GM19043 (cell line): ENCODE measurements around the gene CYP46A1.

Source experiments
- ATAC-seq: cut with Tn5 transposase; IDR thresholded peaks from one replicate; pipeline ENCODE4 v1.9.1; 2021; ENCODE audit warnings: low read depth; ENCODE audit not compliant: unreplicated experiment

Gene CYP46A1

DNA sequence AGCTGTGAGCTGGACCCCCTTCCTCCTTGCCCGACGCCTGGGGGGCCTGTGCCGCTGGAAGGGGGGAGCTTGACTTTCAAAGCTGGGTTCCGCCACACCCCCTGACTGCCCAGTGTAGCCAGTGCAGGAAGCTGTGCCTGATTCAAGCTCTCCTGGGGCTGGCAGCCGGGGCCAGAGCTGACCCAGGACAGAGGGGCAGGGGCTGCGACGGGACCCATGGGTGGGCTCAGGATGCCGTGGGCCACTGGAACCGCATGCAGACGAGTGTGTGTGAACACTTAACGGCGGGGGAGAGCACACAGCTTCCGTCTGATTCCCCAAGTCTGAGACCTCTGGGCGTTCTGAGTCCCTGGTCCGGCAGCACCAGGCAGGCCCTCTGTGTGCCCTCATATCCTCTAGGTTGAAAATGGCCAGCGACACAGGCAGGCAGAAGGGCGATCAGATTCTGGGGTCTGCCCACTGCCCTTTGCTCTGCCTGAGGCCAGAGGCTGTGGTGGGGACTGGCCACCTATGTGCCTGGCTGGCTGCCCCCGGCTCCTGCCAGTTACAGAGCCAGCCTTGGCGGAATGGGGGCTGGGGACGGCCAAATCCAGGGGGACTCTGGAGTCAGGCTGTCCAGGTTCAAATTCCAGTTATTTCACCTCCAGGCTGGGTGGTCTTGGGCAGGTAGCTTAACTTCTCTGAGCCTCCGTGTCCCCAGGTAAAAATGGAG lies 54.0 kb downstream of the CYP46A1 start:
- no peak for ATAC-seq

DNA sequence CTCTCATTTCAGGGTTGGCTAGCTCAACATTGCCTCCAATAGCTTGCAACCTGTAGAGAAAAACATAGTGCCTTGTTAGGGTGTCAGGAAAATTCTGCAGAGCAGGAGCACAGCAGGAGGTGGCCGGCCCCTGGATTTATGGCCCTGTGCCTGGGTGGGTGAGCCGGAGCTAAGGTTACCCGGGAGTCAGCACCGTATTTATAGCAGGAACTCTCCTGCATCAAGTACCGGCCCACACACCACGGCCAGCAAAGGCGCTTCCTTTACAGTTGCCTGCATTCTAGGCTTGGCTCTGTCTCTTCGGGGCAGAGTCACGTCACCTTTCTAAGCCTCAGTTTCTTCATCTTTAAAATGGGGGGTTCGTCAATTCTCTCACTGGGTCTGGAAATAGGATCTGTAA lies 56.3 kb downstream of the CYP46A1 start:
- ATAC-seq = no peak

DNA sequence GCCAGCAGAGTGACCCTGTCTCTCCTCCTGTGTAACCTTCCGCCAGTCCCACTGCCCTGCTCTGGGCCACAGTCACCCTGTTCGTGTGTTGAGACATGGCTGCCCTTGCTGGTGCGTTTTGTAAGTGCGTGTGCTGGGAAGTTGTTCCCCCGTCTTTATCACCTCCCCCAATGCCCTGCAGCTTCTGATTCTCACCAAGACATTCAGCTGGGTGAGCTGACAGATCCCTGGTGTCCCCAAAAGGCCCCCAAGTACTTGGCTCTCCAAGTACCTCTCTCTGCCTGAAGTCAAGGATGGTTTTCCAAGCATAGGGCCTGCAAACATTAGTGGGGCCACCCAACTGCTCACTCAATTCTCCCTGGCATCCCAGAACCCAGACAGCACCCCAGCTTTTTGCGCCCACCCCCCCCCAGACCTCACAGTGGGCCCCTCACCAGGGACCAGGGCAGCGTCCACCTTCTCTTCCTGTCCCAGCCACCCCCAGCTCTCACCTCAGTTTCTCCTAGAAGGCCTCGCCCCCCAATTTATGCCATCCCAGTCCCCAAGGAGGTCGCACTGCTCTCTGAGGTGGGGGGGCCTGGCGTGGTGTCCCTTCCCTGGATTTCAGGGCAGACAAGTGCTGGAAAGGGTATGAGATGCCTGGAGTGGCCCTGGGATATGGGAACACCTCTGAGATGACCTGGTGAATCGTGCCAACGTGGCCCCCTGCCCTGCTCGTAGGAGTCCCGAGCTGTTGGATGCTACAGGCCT lies 57.3 kb downstream of the CYP46A1 start:
- ATAC-seq = no peak

DNA sequence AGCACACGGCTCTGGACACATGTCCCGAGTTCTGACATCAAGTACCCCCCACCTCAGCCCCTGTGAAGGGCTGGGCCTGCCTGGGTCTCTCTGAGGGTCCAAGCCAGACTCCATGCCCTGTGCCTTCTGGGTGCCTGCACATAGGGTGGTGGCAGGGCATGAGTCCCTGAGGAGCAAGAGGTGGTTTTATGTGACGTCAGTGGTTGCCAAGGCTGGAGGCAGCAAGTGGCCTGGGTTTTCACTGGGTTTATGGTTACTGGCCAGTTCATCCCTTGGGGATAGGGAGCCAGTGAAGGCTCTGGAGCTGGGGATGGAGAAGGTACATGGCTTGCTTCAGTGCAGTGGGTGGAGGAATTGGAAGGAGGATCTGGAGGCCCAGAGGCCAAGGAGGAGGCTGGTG lies 58.0 kb downstream of the CYP46A1 start:
- ATAC-seq = no peak

DNA sequence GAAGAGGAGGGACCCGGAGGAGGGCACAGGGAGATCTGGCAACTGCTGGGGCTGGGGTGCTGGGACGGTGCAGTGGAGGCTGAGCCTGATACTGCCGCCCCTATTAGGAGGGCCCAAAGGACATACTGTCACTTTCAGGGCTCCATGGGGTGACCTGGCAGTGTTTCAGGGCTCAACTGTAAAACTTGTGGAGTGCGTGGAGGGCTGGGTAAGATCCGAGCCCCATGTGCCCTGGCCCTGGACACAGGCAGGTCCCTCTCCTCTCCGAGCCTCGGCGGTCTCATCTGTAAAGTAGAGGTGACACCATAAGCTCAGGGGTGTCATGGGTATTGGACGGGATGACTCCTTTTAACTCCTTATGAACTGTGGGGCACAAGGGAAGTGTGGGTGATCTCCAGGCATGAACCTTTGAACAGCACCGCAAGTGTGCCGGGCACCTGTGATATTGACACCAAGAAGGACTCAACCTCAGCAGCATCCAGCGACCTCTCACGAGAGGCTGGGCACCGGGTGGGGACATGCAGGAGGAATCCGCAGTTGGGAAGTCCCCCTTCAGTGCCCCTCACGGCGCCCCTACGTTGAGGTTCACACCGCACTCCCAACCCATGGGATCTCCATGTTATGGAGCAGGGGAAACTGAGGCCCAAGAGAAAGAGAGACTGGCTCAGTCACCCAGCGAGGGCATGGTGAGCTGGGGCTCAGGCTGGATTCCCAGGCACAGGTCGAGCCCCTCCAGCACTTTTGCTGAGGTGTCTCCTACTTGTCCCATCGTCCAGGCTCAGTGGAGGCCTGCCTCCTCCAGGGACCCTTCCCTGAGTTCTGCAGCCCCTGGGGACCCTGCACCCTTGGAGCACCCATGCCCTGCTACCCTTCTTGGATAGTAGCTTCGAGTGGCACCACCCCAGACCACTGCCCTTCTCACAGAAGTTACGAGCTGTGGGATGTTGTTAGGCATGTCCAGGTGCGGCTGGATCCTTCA lies 58.7 kb downstream of the CYP46A1 start:
- ATAC-seq = no peak

DNA sequence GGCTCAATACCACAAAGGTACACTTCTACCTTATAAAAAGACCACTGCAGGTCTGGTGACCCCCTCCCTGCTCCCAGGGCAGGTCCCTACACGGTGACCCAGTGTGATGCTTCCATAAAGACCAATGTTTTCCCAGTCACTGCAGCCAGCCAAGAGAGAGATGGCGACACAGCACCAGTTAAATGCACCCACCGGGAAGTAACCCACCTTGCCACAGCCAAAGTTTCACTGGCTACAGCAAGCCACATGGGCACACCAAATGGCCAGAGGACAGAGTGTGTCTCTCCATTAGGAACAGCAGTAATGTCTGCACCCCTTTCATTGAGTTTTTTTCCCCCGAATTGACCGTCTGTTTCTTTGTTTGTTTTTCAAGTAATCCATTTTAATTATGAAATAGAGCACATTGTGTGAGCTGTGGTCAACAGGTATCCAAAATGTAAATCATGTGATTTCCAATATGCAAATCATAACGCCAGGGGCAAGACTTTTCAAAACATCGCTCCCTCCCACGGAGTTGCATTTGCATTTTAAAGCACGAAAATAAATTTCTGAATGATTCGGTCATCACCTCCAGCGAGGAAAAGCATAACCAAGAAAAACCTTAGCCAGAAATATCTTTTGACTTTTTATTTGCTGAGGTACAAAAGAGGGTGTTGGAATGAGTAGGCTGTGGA lies 60.2 kb downstream of the CYP46A1 start:
- no peak for ATAC-seq

DNA sequence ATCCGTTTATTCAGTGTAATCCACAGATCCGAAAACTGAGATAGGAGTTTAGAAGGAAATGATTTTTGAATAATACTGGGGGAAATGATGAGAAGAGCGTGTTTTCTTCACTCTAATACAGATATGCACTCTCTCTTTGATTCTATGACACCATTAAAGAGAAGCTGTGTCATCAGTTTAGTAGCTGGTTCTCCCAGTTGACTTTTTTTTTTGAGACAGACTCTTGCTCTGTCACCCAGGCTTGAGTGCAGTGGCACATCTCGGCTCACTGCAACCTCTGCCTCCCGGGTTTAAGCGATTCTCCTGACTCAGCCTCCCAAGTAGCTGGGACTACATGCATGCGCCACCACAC lies 60.8 kb downstream of the CYP46A1 start:
- no peak for ATAC-seq

DNA sequence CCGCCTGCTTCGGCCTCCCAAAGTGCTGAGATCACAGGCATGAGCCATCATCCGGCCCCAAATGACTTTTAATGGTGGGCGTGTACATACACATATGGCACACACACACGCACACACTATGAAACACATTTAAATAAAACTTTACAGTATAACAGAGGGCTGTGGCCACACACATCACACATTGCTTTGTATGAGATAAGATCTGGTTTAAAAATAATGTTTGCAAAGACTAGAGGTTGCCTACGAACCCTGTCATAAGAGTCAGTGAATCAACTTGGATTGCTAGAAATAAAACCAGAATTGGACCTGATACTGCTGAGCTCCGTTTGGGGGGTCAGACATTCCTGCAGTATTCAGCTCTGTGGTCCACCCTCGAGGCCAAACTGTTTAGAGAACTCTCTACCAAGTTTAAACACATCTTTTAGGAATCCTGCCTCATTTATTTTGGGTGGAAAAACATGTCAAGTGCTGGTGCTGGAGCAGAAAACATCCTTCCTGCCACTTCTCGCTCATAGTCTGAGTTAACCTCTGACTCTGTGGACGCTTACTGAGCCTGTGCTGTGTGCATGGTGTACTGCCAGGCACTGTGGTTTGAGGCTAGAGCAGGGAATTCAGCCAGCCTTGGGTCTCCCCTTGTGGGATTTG lies 61.3 kb downstream of the CYP46A1 start:
- no peak for ATAC-seq

DNA sequence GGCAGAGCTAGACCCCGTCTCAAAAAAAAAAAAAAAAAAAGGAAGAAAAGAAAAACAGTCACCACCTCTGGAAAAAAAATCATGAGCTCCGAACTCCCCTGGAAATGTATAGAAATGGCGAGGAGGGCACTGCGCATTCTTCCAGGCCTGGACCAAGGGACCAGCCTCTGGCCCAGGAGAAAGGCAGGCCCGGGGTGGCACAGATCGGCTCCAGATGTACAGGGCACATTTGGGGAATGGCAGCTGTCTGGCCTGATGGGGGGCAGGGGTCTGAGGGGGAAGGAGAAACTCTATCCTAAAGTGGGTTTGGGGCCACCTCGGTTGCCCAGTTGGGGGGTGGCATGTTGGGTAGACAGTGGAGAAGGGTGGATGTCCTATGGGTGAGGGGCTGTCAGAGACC lies 63.1 kb downstream of the CYP46A1 start:
- ATAC-seq = no peak

DNA sequence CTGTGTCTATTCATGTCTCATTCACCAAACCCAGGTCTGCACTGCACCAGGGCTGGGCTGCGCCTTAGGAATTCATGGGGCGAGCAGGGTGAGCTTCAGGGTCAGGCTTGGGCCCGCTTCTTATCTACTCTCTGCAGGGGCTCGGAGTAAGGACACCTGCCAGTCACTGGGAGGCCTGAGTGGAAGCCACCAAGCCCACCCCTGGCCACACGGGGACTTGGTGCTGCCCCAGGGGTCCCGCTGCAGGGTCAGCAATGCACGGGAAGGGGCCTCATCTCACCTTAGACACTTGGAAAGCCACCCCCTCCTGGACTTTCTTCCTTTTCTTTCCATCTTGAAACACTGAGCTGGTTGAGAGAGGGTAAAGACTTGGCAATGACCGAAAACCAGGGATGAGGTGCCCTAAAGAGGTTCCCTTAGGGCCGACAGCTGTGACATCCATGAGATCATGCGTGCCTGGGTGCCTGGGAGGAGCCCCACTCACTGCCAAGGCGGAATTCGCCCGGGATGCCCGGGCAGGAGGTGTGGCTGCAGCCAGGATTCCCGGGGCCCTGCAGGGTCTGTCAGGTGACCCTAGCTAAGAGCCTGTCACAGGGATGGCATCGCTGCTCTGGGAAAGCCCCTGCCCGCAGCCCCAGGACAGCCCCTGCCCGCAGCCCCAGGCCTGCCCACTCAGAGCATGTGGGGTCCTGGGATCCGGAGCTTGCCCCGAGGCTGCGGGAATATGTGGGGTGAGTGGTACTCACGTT lies 63.7 kb downstream of the CYP46A1 start:
- ATAC-seq = no peak

DNA sequence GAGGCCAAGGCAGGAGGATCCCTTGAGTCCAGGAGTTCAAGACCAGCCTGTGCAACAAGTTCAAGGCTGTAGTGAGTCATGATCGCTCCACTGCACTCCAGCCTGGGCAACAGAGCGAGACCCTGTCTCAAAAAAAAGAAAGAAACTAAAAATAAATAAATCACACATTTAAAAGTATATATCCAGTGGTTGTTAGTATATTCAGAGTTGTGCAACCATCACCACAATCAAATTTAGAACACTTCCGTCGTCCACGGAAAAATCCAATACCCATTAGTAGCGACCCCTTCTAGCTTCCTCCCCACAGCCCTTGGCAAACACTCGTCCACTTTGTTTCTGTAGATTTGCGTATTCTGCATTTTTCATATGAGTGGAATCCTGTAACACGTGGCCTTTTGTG lies 64.4 kb downstream of the CYP46A1 start:
- no peak for ATAC-seq

DNA sequence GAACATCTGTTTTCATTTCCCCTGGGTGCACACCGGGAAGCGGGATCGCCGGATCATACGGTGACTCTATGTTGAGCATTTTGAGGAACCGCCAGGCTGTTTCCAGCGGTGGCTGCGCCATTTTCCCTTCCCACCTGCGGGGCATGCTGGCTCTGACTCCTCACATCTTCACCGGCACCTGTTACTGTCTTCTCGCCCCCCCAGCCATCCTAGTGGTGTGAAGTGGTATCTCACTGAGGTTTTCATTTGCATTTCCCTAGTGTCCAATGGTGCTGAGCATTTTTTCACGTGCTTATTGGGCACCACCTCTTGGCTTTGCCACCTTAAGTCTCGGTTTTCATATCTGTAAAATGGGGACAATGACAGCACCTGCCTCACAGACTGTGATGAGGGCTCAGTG lies 65.0 kb downstream of the CYP46A1 start:
- ATAC-seq = no peak

DNA sequence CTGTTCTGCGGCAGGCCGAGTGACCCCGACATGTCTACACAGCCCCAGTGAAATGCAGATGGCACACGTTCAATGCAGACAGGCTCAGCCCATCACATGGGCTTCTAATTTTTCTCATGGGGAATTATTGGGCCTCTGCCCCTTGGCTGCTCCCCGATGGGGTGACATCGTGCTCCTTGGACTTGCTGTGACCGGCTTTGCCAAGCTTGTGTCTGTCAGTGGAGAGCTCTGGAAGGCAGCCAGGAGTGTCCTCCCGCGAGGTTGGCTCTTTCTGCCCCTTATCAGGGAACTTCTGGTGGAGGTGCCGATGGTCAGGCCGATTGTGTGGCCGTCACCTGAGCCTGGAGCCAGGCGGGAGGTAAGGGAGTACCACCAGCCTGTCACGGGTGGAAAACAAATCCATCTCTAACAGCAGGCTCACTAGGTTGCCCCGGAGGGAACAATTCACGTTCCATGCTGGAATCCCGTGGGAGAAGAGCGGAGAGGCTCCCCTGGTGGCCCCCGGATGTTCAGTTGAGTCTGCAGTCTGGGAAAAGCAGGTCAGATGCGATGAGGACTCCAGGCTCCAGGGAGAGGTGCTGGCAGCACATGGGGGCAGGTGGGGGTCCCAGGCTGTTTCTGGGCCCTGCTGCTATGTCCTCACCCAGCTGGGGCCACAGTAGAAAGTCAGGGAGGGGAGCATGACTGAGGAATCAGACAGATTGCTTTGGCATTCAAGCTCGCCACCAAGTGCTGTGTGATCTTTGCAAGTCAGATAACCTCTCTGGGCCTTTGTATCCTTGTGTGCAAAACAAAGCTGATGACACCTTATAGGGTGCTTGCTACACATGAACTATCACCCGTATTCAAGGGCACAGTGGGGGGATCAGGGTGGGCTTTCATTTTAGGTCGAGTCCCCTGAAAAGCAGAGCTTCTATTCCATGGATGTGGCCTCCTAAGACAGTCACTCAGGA lies 65.9 kb downstream of the CYP46A1 start:
- ATAC-seq = no peak

DNA sequence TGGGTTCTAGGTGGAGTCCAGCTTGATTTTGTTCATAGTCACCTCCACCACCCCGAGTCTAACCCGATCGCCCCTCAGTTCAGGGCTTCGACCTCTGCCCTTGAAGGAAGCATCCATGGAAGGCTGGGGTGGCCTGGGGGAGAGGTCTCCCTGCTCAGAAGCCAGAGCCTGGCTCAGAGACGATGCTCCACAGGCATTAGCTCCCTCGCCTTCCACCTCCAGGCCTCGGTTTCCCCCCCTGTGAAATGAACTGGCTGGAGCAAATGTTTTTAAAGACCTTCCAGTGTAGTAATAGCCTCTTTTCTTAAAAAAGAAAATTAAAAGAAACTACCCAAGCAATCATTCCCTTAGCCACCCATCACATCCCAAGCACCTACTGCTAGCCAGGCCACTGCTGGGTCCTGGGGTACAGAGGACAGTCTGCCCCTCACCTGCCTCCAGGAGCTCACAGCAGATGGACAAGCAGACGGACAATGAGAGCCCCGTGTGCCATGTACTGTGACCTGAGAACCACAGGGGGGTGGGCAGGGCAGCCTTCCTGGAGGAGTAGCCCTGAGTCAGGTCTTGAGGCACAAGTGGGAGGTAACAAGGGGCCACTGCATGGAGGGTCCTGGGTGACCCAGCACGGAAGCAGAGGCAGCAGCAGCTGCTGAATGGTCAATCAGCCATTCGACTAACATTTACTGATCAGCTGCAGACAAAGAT lies 66.8 kb downstream of the CYP46A1 start:
- ATAC-seq = no peak

DNA sequence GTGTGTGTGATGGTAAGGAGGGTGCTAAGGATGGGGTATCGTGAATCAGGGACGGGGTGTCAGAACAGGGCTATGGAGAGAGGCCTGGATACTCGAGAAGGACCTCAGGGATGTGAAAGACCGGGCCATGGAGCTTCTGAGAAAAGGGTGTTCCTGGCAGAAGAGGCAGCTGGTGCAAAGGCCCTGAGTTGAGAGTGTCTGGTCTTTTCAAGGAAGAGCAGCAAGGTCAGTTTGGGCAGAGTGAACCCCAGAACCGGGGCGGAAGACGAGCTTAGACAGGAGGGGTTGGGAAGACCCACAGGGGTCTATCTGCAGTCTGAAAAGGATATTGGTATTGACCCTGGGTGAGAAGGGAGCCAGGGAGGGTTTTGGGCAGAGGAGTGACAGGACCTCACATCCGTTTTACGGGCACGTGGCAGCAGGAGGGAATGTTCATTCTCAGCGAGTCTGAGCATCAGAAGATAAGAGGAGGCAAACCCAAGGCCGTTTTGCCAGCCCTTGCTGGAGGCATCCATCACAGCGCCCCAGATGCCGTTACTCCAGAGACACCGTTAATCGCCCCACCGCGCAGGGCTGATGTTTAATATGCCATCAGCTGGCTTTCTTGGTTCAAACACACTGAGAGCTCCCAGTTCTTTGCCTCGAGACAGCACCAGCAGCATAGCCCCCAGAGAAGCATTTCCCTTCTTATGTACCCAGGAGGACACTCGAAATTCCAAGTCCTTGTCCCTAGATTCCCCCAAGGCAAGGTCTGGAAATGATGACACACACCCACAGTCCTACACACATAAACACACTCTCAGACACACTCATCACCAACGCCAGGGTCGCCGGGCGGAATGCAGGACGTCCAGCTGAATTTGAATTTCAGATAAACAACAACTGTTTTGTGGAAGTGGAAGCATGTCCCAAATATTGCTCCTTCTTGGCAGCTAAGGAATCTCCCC lies 67.7 kb downstream of the CYP46A1 start:
- no peak for ATAC-seq

DNA sequence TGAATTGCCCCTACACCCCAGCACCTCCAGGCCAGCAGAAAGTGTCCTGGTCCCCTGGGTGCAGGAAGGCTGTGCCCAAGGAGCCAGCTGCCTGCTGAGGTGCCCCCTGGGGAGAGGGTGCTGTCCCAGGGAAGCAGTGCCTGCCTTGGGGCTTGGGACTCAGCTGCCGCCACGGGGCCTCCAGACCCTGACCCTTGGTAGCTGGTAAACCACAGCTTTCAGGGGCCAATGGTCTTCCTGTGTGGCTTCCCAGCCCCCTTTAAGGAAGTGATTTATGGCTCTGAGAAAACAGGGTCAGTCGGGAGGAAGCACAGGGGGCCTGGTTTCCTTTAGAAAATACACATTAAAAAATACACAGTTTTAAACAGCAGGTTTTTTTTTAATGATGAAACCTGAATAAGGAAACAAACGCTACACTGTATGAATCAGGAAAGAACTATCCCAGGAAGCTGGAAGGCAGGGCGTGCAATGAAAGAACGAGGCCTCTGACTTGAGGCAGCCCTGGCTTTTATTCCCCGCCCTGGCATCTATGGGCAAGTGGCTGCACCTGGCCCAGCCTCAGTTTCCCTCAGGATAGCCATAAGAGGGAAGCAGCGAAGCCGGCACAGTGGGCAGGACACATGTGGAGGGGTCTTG lies 68.5 kb downstream of the CYP46A1 start:
- ATAC-seq = no peak
